ENCODE data around the gene PKNOX2.

GRCh38 chr11:125247431-125247830 lies 82.9 kb downstream of the PKNOX2 start:
- no peak for TF ChIP-seq CTCF (IDR thresholded peaks at IDR 0.05; ENCODE audit: low read length)
- TF ChIP-seq EZH2phosphoT487 (IDR thresholded peaks at IDR 0.05; ENCODE audit: low read length), result no peak
